Lower lobe of right lung (tissue), 2 donors: ENCODE measurements around the gene WDFY2. TPM values are rescaled to one million over a fixed set of nuclear protein-coding genes. Genes with fewer than 3 reads are reported as not detected.

Source experiments
- ATAC-seq, 2 donors: fragments of 200-7000 bp; cut with Tn5 transposase; one replicate each; pipeline ENCODE4 v1.9.1; 2020 to 2022; ENCODE audit warnings: mild to moderate bottlenecking in 2 of 2, moderate library complexity in 2 of 2
- DNase-seq: peaks from one replicate; pipeline ENCODE4 v3.0.0-alpha.2; 2020
- H3K27ac ChIP-seq: fragments of 200-600 bp; one replicate; pipeline ENCODE4 v1.8.0; 2022
- H3K27me3 ChIP-seq: fragments of 200-600 bp; one replicate; pipeline ENCODE4 v1.8.0; 2022; ENCODE audit warnings: low read depth
- H3K36me3 ChIP-seq: fragments of 200-600 bp; one replicate; pipeline ENCODE4 v1.8.0; 2022; ENCODE audit warnings: mild to moderate bottlenecking
- H3K4me1 ChIP-seq: fragments of 200-600 bp; one replicate; pipeline ENCODE4 v1.8.0; 2022
- H3K4me3 ChIP-seq: fragments of 200-600 bp; one replicate; pipeline ENCODE4 v1.8.0; 2022; ENCODE audit warnings: mild to moderate bottlenecking
- H3K9me3 ChIP-seq: fragments of 200-600 bp; one replicate; pipeline ENCODE4 v1.8.0; 2022
- CTCF ChIP-seq: fragments of 200-600 bp; IDR thresholded peaks from one replicate; pipeline ENCODE4 v1.8.0; 2022; ENCODE audit warnings: antibody characterized with exemption, mild to moderate bottlenecking
- intact Hi-C: fragments of 100-400 bp; cut with DNase I; formaldehyde crosslinking; loops from one replicate; pipeline ENCODE4 v1.11.0; 2022
- total RNA-seq: library from RNA; stranded (reverse); fragmentation: NEBNext Ultra II Directional; extraction: Animal tissue kit (Norgen Biotek cat#: 25700); gene quantifications from one replicate; pipeline ENCODE4 v1.2.1, GENCODE V29; 2021
- donor health status: DM: no; HTN: yes; CAD: no; lungs with severe emphysema.

WDFY2 gene
- total RNA-seq, 1 donor from 2014 or later: 16.6 TPM

- TF ChIP-seq CTCF: no peak
- H3K9me3 ChIP-seq: no peaks in the 10 kb centered on the region
- H3K4me1 ChIP-seq: peaks cover 18% of the 10 kb centered on the region
- ATAC-seq (peak; percentile 28 to 64), DNase-seq (no peak)
- peaks cover 32% of the 10 kb centered on the region for H3K36me3 ChIP-seq
- peak overlapping the region; percentile 71 for H3K27ac ChIP-seq
- H3K27me3 ChIP-seq: no peaks in the 10 kb centered on the region
- no peak overlapping the region for H3K4me3 ChIP-seq
- intact Hi-C loops: no loop called here
Observed at GRCh38 chr13:51770681-51771417, 186.6 kb downstream of the WDFY2 start.

- Histone ChIP-seq H3K27me3 (no peaks in the 10 kb centered on the region), H3K4me1 (peaks cover 18% of the 10 kb centered on the region), H3K4me3 (no peak overlapping the region), H3K9me3 (no peaks in the 10 kb centered on the region), H3K27ac (no peak overlapping the region), H3K36me3 (peaks cover 25% of the 10 kb centered on the region)
- intact Hi-C loops: no loop called here
- no peak for DNase-seq
- TF ChIP-seq CTCF: no peak
- ATAC-seq: peak; percentile 22 to 77
Observed at GRCh38 chr13:51771418-51772104, 187.3 kb downstream of the WDFY2 start.

GRCh38 chr13:51772105-51772455 is 187.8 kb downstream of the WDFY2 start:
- peaks cover 21% of the 10 kb centered on the region for H3K36me3 ChIP-seq
- no peak overlapping the region for H3K4me3 ChIP-seq
- DNase-seq (no peak), ATAC-seq (no peak)
- H3K9me3 ChIP-seq: no peaks in the 10 kb centered on the region
- no peaks in the 10 kb centered on the region for H3K27me3 ChIP-seq
- no peak for TF ChIP-seq CTCF
- H3K4me1 ChIP-seq: peaks cover 18% of the 10 kb centered on the region
- intact Hi-C loops: no loop called here
- no peak overlapping the region for H3K27ac ChIP-seq

- ATAC-seq (no peak), DNase-seq (no peak)
- Histone ChIP-seq H3K36me3 (peaks cover 14% of the 10 kb centered on the region), H3K4me3 (no peak overlapping the region), H3K27me3 (no peaks in the 10 kb centered on the region), H3K27ac (no peak overlapping the region), H3K9me3 (no peaks in the 10 kb centered on the region), H3K4me1 (peaks cover 18% of the 10 kb centered on the region)
- intact Hi-C loops: no loop called here
- no peak for TF ChIP-seq CTCF
Observed at GRCh38 chr13:51772781-51773180, 188.5 kb downstream of the WDFY2 start.

GRCh38 chr13:51773515-51773914 is 189.3 kb downstream of the WDFY2 start:
- Histone ChIP-seq H3K27ac (no peak overlapping the region), H3K4me1 (peaks cover 18% of the 10 kb centered on the region), H3K36me3 (peaks cover 11% of the 10 kb centered on the region), H3K4me3 (no peak overlapping the region), H3K27me3 (no peaks in the 10 kb centered on the region), H3K9me3 (no peaks in the 10 kb centered on the region)
- TF ChIP-seq CTCF: no peak
- DNase-seq: no peak
- intact Hi-C loops: no loop called here
- ATAC-seq: no peak
